Prostate gland (tissue), 2 donors: Measurements from ENCODE around the gene NID2.
A peak's percentile ranks its signal among the peaks of the same experiment; 100 is the strongest.

Experiments
- CTCF ChIP-seq, 4 experiments: fragments of 200-600 bp in 2 of 4; fragments of 450-650 bp in 2 of 4; sonication (generic) in 2 of 4; IDR thresholded peaks; 1 replicate in 3 of 4; 2 replicates in 1 of 4; pipeline ENCODE4 v1.5.1; 2016 to 2019; ENCODE audit warnings: antibody characterized with exemption in 4 of 4, mild to moderate bottlenecking in 2 of 4, moderate library complexity in 2 of 4
- POLR2AphosphoS5 ChIP-seq: sonication (generic); formaldehyde crosslinking; IDR thresholded peaks from one replicate; pipeline ENCODE4 v1.6.1; 2017; ENCODE audit warnings: antibody characterized with exemption

GRCh38 chr14:51989293-51990234 is 79.3 kb downstream of the NID2 start, which contains the start of gene RTRAF:
- TF ChIP-seq CTCF (IDR thresholded peaks at IDR 0.05) = peak in 1 of 4 experiments; percentile 31
- peak; percentile 97 for TF ChIP-seq POLR2AphosphoS5
